ENCODE measurements around the gene ZNF423. TPM values are rescaled to one million over a fixed set of nuclear protein-coding genes. Genes with fewer than 3 reads are reported as not detected.

ZNF423 gene
- total and polyA plus RNA-seq, 4 donors: 1.1 to 14.8 (median 3.3) TPM

DNA sequence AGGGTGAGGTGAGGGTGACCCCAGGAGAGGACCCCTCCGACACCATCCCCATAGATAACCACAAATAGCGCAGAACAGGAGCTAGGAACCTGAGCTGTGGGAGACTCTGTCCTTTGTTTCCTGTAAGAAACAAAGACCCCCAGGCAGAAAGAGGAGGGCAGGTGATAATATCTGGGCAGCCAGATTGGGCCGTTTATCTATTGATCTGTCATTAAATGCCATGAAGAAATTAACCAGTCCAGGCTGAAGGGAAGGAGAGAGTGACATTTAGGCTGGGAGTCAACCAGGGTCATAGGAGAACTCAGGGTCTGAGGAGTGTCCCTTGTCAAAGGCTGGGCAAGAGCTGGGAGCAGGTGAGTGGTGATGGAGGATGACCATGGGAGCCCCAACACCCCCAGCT lies 324.5 kb downstream of the ZNF423 start:
- WGBS, 2 donors: 78 to 86% methylated on average over 3 of the region's 3 CpGs
- DNase-seq (no peak), ATAC-seq (ENCODE audit: insufficient read depth, low FRiP score) (no peak)
- H3K27ac ChIP-seq (ENCODE audit: low read depth in 1 of 2, low read length in 1 of 2): no peak overlapping the region
- H3K4me3 ChIP-seq: no peak overlapping the region
- no peaks in the 10 kb centered on the region for H3K9me3 ChIP-seq (ENCODE audit: control insufficient read depth in 4 of 4, insufficient read depth in 3 of 4, low read length in 3 of 4)
- no peaks in the 10 kb centered on the region for H3K36me3 ChIP-seq (ENCODE audit: control insufficient read depth in 4 of 4, insufficient read depth in 4 of 4, low read length in 4 of 4)
- peaks cover 0 to 51% (median 20%) of the 10 kb centered on the region in 5 donors for H3K4me1 ChIP-seq (ENCODE audit: control insufficient read depth in 5 of 5, insufficient read depth in 5 of 5, low read length in 5 of 5)
- TF ChIP-seq, protein P1, sequence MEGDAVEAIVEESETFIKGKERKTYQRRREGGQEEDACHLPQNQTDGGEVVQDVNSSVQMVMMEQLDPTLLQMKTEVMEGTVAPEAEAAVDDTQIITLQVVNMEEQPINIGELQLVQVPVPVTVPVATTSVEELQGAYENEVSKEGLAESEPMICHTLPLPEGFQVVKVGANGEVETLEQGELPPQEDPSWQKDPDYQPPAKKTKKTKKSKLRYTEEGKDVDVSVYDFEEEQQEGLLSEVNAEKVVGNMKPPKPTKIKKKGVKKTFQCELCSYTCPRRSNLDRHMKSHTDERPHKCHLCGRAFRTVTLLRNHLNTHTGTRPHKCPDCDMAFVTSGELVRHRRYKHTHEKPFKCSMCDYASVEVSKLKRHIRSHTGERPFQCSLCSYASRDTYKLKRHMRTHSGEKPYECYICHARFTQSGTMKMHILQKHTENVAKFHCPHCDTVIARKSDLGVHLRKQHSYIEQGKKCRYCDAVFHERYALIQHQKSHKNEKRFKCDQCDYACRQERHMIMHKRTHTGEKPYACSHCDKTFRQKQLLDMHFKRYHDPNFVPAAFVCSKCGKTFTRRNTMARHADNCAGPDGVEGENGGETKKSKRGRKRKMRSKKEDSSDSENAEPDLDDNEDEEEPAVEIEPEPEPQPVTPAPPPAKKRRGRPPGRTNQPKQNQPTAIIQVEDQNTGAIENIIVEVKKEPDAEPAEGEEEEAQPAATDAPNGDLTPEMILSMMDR (IDR thresholded peaks at IDR 0.05; ENCODE audit: control extremely low read depth, extremely low read depth): no peak
- H3K27me3 ChIP-seq (ENCODE audit: control insufficient read depth in 3 of 3, insufficient read depth in 3 of 3, low read length in 2 of 3): no peaks in the 10 kb centered on the region
- H3K9ac ChIP-seq (ENCODE audit: insufficient read depth in 1 of 2, low read length in 2 of 2): no peak overlapping the region

- no peaks in the 10 kb centered on the region for H3K36me3 ChIP-seq (ENCODE audit: control insufficient read depth in 4 of 4, insufficient read depth in 4 of 4, low read length in 4 of 4)
- no peak overlapping the region for H3K4me3 ChIP-seq
- ATAC-seq (ENCODE audit: insufficient read depth, low FRiP score) (no peak), DNase-seq (peak in 1 of 3 donors; percentile 38)
- peaks cover 0 to 42% (median 15%) of the 10 kb centered on the region in 5 donors for H3K4me1 ChIP-seq (ENCODE audit: control insufficient read depth in 5 of 5, insufficient read depth in 5 of 5, low read length in 5 of 5)
- TF ChIP-seq, protein P1 (IDR thresholded peaks at IDR 0.05; ENCODE audit: control extremely low read depth, extremely low read depth): no peak
- H3K9me3 ChIP-seq (ENCODE audit: control insufficient read depth in 4 of 4, insufficient read depth in 3 of 4, low read length in 3 of 4): no peaks in the 10 kb centered on the region
- no peaks in the 10 kb centered on the region for H3K27me3 ChIP-seq (ENCODE audit: control insufficient read depth in 3 of 3, insufficient read depth in 3 of 3, low read length in 2 of 3)
- no peak overlapping the region for H3K9ac ChIP-seq (ENCODE audit: insufficient read depth in 1 of 2, low read length in 2 of 2)
- H3K27ac ChIP-seq (ENCODE audit: low read depth in 1 of 2, low read length in 1 of 2): no peak overlapping the region
- WGBS, 2 donors: 17 to 45% methylated on average over 11 of the region's 11 CpGs
These were observed 325.4 kb downstream of the ZNF423 start for GRCh38 chr16:49530427-49530970.

GRCh38 chr16:49529411-49530045 lies 326.4 kb downstream of the ZNF423 start:
- Histone ChIP-seq H3K4me1 (ENCODE audit: control insufficient read depth in 5 of 5, insufficient read depth in 5 of 5, low read length in 5 of 5) (peaks cover 0 to 39% (median 8%) of the 10 kb centered on the region in 5 donors), H3K9me3 (ENCODE audit: control insufficient read depth in 4 of 4, insufficient read depth in 3 of 4, low read length in 3 of 4) (no peaks in the 10 kb centered on the region), H3K4me3 (no peak overlapping the region), H3K27ac (ENCODE audit: low read depth in 1 of 2, low read length in 1 of 2) (no peak overlapping the region), H3K36me3 (ENCODE audit: control insufficient read depth in 4 of 4, insufficient read depth in 4 of 4, low read length in 4 of 4) (no peaks in the 10 kb centered on the region), H3K9ac (ENCODE audit: insufficient read depth in 1 of 2, low read length in 2 of 2) (no peak overlapping the region), H3K27me3 (ENCODE audit: control insufficient read depth in 3 of 3, insufficient read depth in 3 of 3, low read length in 2 of 3) (no peaks in the 10 kb centered on the region)
- DNase-seq (no peak), ATAC-seq (ENCODE audit: insufficient read depth, low FRiP score) (no peak)
- WGBS, 2 donors: 80 to 88% methylated on average over 14 of the region's 14 CpGs
- TF ChIP-seq, protein P1 (IDR thresholded peaks at IDR 0.05; ENCODE audit: control extremely low read depth, extremely low read depth): no peak

Measured in lung (tissue), 12 donors.